Panc1 (cell line): ENCODE data around the gene TRIP10.

Source experiments
- CTCF ChIP-seq: fragments of 450-650 bp; IDR thresholded peaks from 2 replicates; pipeline ENCODE4 v1.5.1; 2017; ENCODE audit warnings: mild to moderate bottlenecking
- POLR2AphosphoS5 ChIP-seq: IDR thresholded peaks from 2 replicates; pipeline ENCODE4 v1.6.1; 2012; ENCODE audit warnings: mild to moderate bottlenecking, low read depth, low read length, moderate library complexity
- SIN3A ChIP-seq: IDR thresholded peaks from 2 replicates; pipeline ENCODE4 v1.6.1; 2012; ENCODE audit warnings: low read depth, mild to moderate bottlenecking, low read length, moderate library complexity, borderline replicate concordance; ENCODE audit not compliant: insufficient read depth
- TF ChIP-seq, protein P1 (sequence below), 2 experiments: IDR thresholded peaks; 2 replicates each; pipeline ENCODE4 v1.6.1; 2011 to 2012; ENCODE audit warnings: low read depth in 2 of 2, control low read depth in 1 of 2, low read length in 1 of 2, mild to moderate bottlenecking in 1 of 2, moderate library complexity in 1 of 2; ENCODE audit not compliant: insufficient read depth in 1 of 2

- TF ChIP-seq SIN3A, result no peak
- TF ChIP-seq CTCF, result no peak
- no peak for TF ChIP-seq POLR2AphosphoS5
- TF ChIP-seq, protein P1, sequence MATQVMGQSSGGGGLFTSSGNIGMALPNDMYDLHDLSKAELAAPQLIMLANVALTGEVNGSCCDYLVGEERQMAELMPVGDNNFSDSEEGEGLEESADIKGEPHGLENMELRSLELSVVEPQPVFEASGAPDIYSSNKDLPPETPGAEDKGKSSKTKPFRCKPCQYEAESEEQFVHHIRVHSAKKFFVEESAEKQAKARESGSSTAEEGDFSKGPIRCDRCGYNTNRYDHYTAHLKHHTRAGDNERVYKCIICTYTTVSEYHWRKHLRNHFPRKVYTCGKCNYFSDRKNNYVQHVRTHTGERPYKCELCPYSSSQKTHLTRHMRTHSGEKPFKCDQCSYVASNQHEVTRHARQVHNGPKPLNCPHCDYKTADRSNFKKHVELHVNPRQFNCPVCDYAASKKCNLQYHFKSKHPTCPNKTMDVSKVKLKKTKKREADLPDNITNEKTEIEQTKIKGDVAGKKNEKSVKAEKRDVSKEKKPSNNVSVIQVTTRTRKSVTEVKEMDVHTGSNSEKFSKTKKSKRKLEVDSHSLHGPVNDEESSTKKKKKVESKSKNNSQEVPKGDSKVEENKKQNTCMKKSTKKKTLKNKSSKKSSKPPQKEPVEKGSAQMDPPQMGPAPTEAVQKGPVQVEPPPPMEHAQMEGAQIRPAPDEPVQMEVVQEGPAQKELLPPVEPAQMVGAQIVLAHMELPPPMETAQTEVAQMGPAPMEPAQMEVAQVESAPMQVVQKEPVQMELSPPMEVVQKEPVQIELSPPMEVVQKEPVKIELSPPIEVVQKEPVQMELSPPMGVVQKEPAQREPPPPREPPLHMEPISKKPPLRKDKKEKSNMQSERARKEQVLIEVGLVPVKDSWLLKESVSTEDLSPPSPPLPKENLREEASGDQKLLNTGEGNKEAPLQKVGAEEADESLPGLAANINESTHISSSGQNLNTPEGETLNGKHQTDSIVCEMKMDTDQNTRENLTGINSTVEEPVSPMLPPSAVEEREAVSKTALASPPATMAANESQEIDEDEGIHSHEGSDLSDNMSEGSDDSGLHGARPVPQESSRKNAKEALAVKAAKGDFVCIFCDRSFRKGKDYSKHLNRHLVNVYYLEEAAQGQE (IDR thresholded peaks at IDR 0.05; ENCODE audit: insufficient read depth in 1 of 2, low read depth in 2 of 2, low read length in 1 of 2), result no peak
These were observed 45.2 kb upstream of the TRIP10 start for GRCh38 chr19:6694147-6694815.
